Measurements from ENCODE around the gene PSMB7.

- TF ChIP-seq CBX8 (IDR thresholded peaks at IDR 0.05; ENCODE audit: borderline replicate concordance, low read depth, low read length), result no peak
- TF ChIP-seq CHD2 (IDR thresholded peaks at IDR 0.05; ENCODE audit: low read length), result no peak
- TF ChIP-seq BCL11A (IDR thresholded peaks at IDR 0.05; ENCODE audit: low read depth in 2 of 2, low read length in 2 of 2), result no peak
These were observed 726 bp upstream of the PSMB7 start for GRCh38 chr9:124415852-124416484.

Measured in H1 (cell line).